SH-SY5Y (cell line): ENCODE measurements around the gene NOD1.

Source experiments
- GATA2 ChIP-seq: IDR thresholded peaks from 2 replicates; pipeline ENCODE4 v1.6.1; 2011; ENCODE audit warnings: mild to moderate bottlenecking, low read depth, low read length
- GATA3 ChIP-seq: IDR thresholded peaks from 2 replicates; pipeline ENCODE4 v1.6.1; 2011; ENCODE audit warnings: low read depth, mild to moderate bottlenecking, low read length, moderate library complexity

DNA sequence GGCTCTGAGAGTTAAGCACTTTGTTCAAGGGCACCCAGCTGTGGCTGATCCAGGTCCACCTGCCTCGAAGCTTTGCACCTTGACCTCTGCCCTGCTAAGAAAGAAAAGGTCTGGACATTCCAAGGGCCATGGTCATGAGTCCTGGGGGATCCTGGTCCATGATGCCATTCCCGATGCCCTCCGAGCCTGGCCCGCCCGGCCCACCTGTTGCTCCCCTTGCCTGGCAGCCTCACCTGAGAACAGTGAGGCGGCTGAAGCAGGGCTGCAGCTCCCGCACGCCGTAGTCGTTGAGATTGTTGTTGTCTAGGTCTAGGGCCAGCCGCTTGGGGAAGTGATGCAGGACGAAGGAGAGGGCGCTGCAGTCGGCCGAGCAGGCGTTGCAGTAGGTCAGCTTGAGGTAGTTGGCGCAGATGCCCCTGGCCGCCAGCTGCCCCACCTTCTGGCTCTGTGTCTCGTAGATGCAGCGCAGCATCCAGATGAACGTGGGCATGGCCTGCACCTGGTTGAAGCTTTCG lies 27.5 kb downstream of the NOD1 start:
- TF ChIP-seq GATA2 (no peak), GATA3 (no peak)
